COLO668 (cell line): ENCODE data around the gene ARHGAP21.

Experiments used
- DNase-seq: peaks from one replicate; lab custom pipeline; 2025; ENCODE audit not compliant: unreplicated experiment; lab: John Stamatoyannopoulos, UW

The ARHGAP21 gene

DNA sequence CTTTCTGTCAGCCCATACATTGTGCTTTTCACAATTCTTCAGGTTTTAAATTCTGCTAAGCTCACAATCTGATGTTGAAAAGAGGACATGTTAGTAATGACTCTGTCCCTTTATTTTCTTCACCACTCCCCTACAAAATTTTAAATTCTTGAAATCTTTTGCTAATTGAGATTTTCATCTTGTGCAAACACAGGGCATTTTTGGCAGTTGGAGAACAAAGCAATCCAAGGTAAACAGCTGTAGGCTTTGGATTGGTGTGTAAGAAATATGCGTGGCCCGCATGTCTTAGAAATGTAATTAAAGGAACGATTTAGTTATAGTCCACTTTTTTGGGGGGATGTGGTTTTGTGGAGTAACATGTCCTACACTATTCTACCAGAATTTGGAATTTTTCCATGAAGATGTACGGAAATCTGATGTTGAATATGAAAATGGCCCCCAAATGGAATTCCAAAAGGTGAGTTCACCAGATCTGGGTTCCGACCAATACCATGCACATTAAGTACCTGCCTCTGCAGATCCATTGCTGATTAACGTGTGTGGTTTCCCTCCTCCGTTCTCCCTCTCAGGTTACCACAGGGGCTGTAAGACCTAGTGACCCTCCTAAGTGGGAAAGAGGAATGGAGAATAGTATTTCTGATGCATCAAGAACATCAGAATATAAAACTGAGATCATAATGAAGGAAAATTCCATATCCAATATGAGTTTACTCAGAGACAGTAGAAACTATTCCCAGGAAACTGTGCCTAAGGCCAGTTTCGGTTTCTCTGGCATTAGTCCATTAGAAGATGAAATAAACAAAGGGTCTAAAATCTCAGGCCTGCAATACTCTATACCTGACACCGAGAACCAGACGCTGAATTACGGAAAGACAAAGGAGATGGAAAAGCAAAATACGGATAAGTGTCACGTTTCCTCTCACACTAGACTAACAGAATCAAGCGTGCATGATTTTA, 181.1 kb downstream of the ARHGAP21 start:
- DNase-seq = no peak

DNA sequence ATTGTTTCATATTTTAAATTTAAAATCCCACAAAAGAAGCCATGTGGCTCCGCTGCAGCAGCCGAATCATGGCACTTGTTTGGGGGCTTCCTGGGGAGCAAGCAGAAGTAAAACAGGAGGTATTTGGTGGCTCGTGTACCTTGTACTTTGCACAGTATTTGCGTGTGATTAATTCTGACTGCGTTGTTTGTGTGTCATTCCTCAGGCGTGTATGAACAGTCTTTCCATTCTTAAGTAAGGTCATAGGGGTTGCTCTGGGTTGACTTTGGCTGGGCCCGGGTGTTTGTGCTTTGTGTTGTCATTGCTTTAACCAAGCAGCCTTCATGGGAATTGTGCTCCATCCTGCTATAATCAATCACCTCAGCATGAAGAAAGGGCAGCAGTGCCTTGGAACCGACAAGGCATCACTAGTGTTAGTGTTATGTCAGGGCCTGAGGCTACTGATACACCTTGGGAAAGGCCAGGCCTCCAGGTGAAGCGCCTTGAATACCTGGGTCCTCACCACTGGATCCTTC, 182.4 kb downstream of the ARHGAP21 start:
- no peak for DNase-seq

GRCh38 chr10:24536636-24537035, 187.1 kb downstream of the ARHGAP21 start:
- no peak for DNase-seq

DNA sequence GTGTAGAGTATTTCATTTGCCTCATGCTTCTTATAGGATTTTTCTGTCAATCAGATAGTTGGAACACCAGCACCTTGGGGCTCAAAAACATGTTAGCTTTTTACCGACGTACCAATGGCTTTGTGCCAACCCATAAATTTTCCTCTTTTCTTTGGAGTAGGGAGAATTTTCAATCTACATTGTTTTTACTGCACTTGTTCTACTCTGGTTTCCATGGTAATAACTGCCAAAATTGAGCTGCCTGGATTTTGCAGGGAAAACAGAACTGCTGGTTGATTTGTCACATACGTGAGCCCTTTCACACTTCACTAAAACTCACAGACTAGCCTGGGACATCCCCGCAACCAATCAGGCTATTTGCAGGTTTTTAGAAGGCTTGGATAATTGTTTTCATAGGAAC, 189.7 kb downstream of the ARHGAP21 start:
- no peak for DNase-seq
